ENCODE measurements around the gene ERC2. TPM values are rescaled to one million over a fixed set of nuclear protein-coding genes. Genes with fewer than 3 reads are reported as not detected.

ERC2 gene
- total and polyA plus RNA-seq, 2 of the 8 experiments (the other 6 are each of a cell fraction or from before 2014, with no cell fraction given): 16.4 to 22.8 TPM

- TF ChIP-seq CHD7 (IDR thresholded peaks at IDR 0.05; ENCODE audit: insufficient replicate concordance, low read length) (no peak), SIRT6 (IDR thresholded peaks at IDR 0.05; ENCODE audit: low read length) (no peak), BACH1 (IDR thresholded peaks at IDR 0.05; ENCODE audit: low read length) (no peak), TAF1 (IDR thresholded peaks at IDR 0.05; ENCODE audit: low read depth, low read length) (no peak), EZH2 (IDR thresholded peaks at IDR 0.05; ENCODE audit: low read depth, low read length, severe bottlenecking) (no peak), EGR1 (IDR thresholded peaks at IDR 0.05; ENCODE audit: borderline replicate concordance, low read depth, low read length) (no peak), ATF2 (IDR thresholded peaks at IDR 0.05; ENCODE audit: low read length) (no peak), TEAD4 (IDR thresholded peaks at IDR 0.05; ENCODE audit: low read depth, low read length) (no peak), CREB1 (IDR thresholded peaks at IDR 0.05) (no peak), ATF3 (IDR thresholded peaks at IDR 0.05; ENCODE audit: insufficient read depth, low read depth, low read length) (no peak)
Observed at GRCh38 chr3:55491296-55491816, 976.9 kb downstream of the ERC2 start (continued).

Measured in H1 (cell line).